NCI-H226 (cell line): Measurements from ENCODE around the gene SLC46A1.

ENCODE experiments used
- DNase-seq: peaks from one replicate; pipeline ENCODE4 v3.0.0-alpha.2; 2015

Gene SLC46A1

DNA sequence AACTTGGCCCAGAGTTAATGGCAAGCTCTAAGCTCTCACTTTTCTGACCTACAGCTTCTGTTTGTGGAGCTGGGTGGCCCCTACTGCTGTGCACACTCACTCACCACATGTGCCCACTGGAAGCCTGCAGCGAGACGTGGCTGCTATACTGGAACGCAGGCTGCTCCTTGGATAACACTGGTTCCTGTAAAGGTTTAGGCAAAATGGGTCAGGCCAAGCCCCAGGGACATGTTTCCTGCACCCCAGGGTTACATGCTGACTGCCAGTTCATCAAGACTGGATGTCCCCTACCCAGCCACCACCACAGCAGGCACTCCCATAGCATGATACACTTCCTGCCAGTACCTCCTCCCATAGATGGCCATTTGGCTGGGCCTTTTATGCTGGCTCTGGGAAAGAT, 57.0 kb downstream of the SLC46A1 start:
- DNase-seq, result no peak

DNA sequence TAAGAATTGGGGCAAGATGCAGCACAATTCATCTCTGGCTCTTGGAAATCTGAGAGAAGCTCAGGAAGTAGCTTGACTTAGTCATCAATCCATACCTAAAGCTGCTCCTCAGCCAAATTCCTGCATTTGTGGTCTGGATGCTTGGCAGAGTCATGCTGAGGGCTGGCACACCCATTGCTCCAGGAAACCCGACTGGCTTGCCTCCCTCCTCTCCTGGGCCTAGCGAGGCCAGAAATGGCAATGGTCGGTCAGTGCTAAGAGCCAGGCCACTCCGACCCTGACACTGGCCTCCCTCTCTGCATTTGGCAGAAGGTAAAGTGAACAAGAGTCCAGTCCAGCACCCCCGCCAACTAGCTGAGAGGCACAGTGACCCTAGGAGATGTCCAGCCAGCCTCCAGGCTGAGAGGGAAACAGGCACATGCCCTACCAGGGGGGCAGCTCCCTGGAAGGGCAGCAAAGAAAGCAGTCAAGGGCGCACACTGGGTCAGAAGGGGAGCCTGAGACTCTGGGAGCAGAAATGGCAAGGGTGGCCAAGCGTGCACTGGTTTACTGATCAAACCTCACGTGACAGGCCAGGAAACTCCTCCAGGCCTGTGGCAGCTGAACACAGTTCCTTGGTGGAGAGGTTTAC, 58.6 kb downstream of the SLC46A1 start:
- DNase-seq, result peak; percentile 97

DNA sequence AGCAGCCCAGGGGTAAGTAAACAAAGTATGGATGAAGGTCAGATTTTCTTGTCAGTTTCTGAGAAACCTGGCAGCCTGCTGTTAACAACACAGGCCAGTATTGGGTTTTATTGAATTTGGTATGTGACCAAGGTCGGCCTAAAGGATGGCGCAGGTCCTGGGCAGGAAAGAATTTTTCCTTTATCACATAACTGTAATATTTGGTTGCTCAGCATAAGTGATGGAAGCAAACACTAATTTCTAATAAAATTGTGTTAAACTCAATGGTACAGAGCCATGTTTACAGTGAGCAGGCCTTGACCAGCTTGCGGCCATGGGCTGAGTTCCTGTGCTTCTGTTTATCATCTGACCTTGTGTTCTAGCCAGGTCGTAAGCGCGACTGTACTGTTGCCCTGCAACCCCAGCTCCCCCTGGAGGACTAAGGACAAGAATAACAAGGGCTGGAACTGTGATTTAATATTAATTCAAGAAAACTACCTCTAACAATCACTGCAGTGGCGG, 59.2 kb downstream of the SLC46A1 start:
- no peak for DNase-seq

DNA sequence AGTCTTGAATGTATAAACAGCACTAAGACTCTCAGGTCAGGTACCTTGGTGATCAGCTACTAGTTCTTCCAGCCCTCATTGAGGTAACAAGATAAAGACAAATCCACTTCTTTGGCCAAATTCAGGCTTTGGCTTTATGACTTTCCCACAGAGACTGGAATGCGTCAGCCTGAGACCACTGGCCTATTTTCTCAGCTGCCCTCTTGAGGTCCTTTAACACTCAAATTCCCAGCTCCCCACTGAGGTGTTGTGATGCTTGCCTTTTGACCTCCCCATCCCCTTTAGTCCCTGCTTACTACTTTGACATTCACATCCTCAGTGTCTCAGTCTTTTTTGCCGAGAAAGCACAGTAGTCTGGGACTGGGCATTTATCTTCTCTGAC, 59.8 kb downstream of the SLC46A1 start:
- no peak for DNase-seq

DNA sequence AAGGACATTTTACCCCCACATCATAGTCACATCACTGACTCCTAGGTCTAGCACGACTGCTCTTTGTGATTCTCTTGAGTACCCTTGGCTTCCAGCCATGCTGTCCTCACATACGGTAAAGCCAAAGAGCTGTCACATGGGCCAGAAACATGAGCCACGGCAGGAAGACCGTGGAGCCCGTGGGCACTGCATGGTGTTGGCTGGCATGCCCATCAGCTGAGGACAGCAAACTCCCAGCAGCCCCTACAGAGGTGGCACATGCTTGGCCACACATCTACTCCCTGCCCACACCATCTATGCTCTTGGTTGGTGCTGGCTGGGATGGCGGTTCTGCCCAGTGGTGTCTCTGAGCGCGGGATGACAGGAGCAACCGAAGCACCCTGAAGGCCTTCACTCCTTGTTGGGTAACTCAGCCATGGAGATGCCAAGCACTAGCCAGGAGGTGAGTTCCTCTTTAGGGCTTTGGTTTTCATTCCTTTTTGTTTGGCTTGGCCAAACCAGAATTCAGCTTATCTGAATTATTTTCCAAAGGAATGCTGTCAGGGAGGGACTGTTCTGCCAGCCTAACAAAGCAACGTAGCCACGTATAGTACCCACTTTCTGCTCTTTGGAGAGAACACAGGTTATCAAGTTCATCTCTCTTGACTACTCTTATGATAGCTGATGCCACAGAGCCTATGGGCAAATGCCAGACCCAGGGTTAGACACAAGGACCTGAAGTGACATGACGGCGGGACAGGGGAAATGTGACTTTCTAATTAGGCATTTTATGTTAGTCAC, 60.4 kb downstream of the SLC46A1 start:
- peak; percentile 56 for DNase-seq
